GM23338 (cell line): Measurements from ENCODE around the gene PLEKHB1. TPM values are rescaled to one million over a fixed set of nuclear protein-coding genes. Genes with fewer than 3 reads are reported as not detected.

ENCODE experiments used
- ATAC-seq: fragments of 200-7000 bp; cut with Tn5 transposase; 3 replicates; pipeline ENCODE4 v1.9.1; 2020
- DNase-seq: peaks from one replicate; pipeline ENCODE4 v3.0.0-alpha.2; 2015; ENCODE audit warnings: low spot score
- H2AFZ ChIP-seq: fragments of 200-600 bp; sonication (generic); 2 replicates; pipeline ENCODE4 v1.8.0; 2016; ENCODE audit warnings: antibody characterized with exemption, mild to moderate bottlenecking, moderate library complexity
- H3F3A ChIP-seq: fragments of 200-600 bp; sonication (generic); replicated peaks from 2 replicates; pipeline ENCODE4 v1.8.0; 2017; ENCODE audit warnings: antibody characterized with exemption, mixed run types, low read depth
- H3K27ac ChIP-seq: fragments of 200-600 bp; sonication (generic); 2 replicates; pipeline ENCODE4 v1.6.1; 2016; ENCODE audit warnings: low read depth
- H3K27me3 ChIP-seq: fragments of 200-600 bp; sonication (generic); 2 replicates; pipeline ENCODE4 v1.8.0; 2016; ENCODE audit warnings: mild to moderate bottlenecking, mixed run types, moderate library complexity; ENCODE audit not compliant: insufficient read depth
- H3K36me3 ChIP-seq: fragments of 200-600 bp; sonication (generic); 2 replicates; pipeline ENCODE4 v1.8.0; 2016; ENCODE audit warnings: mild to moderate bottlenecking; ENCODE audit not compliant: insufficient read depth
- H3K4me1 ChIP-seq: fragments of 200-600 bp; sonication (generic); 2 replicates; pipeline ENCODE4 v1.8.0; 2016; ENCODE audit warnings: mild to moderate bottlenecking, moderate library complexity; ENCODE audit not compliant: insufficient read depth
- H3K4me2 ChIP-seq: fragments of 200-600 bp; sonication (generic); 2 replicates; pipeline ENCODE4 v1.7.1; 2017; ENCODE audit warnings: mixed run types
- H3K4me3 ChIP-seq: fragments of 200-600 bp; sonication (generic); 2 replicates; pipeline ENCODE4 v1.6.1; 2016; ENCODE audit warnings: mixed run types
- H3K79me2 ChIP-seq: fragments of 200-600 bp; sonication (generic); replicated peaks from 2 replicates; pipeline ENCODE4 v1.8.0; 2017; ENCODE audit warnings: mild to moderate bottlenecking; ENCODE audit not compliant: insufficient read depth
- H3K9me2 ChIP-seq: fragments of 200-600 bp; sonication (generic); 2 replicates; pipeline ENCODE4 v1.8.0; 2017; ENCODE audit not compliant: insufficient read depth
- H4K20me1 ChIP-seq: fragments of 200-600 bp; sonication (generic); replicated peaks from 2 replicates; pipeline ENCODE4 v1.8.0; 2017; ENCODE audit warnings: mild to moderate bottlenecking; ENCODE audit not compliant: insufficient read depth
- H3K27ac Mint-ChIP-seq: 2 replicates; pipeline ENCODE4 v1.8.0; 2020; ENCODE audit warnings: inconsistent platforms, mild to moderate bottlenecking, moderate library complexity, mixed read lengths
- H3K27me3 Mint-ChIP-seq: 3 replicates; pipeline ENCODE4 v1.8.0; 2022; ENCODE audit warnings: low read depth, mild to moderate bottlenecking, moderate library complexity, mixed read lengths, inconsistent platforms; ENCODE audit not compliant: insufficient read depth, poor library complexity
- H3K36me3 Mint-ChIP-seq: 3 replicates; pipeline ENCODE4 v1.8.0; 2021; ENCODE audit warnings: low read depth, mild to moderate bottlenecking, inconsistent platforms, moderate library complexity, mixed read lengths
- H3K4me1 Mint-ChIP-seq: 3 replicates; pipeline ENCODE4 v1.8.0; 2020; ENCODE audit warnings: mild to moderate bottlenecking, inconsistent platforms, mixed read lengths
- H3K4me3 Mint-ChIP-seq: 3 replicates; pipeline ENCODE4 v1.8.0; 2021; ENCODE audit warnings: moderate library complexity, mild to moderate bottlenecking, inconsistent platforms, mixed read lengths
- H3K9me3 Mint-ChIP-seq: 3 replicates; pipeline ENCODE4 v1.8.0; 2020; ENCODE audit warnings: moderate library complexity, mild to moderate bottlenecking, inconsistent platforms, mixed read lengths
- CREB1 ChIP-seq: fragments of 250-450 bp; sonication (Bioruptor Pico); IDR thresholded peaks from 2 replicates; pipeline ENCODE4 v1.5.0; 2020; ENCODE audit warnings: low read depth, mild to moderate bottlenecking, moderate library complexity
- CTCF ChIP-seq, 2 experiments: fragments of 200-600 bp in 1 of 2; sonication (generic) in 1 of 2; conservative IDR thresholded peaks; 2 replicates each; pipeline versions ENCODE4 v1.5.1 to v1.6.1; 2016 to 2017; ENCODE audit warnings: antibody characterized with exemption in 2 of 2, low read depth in 2 of 2, mild to moderate bottlenecking in 2 of 2, moderate library complexity in 1 of 2
- ETS1 ChIP-seq: IDR thresholded peaks from 2 replicates; pipeline ENCODE4 v1.6.1; 2016; ENCODE audit warnings: antibody characterized with exemption
- EZH2 ChIP-seq: fragments of 200-600 bp; sonication (generic); IDR thresholded peaks from one replicate; pipeline ENCODE4 v1.8.0; 2017; ENCODE audit warnings: antibody characterized with exemption, mild to moderate bottlenecking, low read depth; ENCODE audit not compliant: unreplicated experiment
- EZH2phosphoT487 ChIP-seq: fragments of 200-600 bp; sonication (generic); IDR thresholded peaks from one replicate; pipeline ENCODE4 v1.8.1; 2018; ENCODE audit warnings: antibody characterized with exemption; ENCODE audit not compliant: unreplicated experiment
- JUNB ChIP-seq: IDR thresholded peaks from one replicate; pipeline ENCODE4 v1.6.1; 2016; ENCODE audit warnings: antibody characterized with exemption; ENCODE audit not compliant: unreplicated experiment
- NANOG ChIP-seq: IDR thresholded peaks from 2 replicates; pipeline ENCODE4 v1.6.1; 2016; ENCODE audit warnings: antibody characterized with exemption, borderline replicate concordance
- REST ChIP-seq: IDR thresholded peaks from one replicate; pipeline ENCODE4 v1.6.1; 2018; ENCODE audit warnings: antibody characterized with exemption; ENCODE audit not compliant: unreplicated experiment
- polyA plus RNA-seq: library from polyadenylated mRNA; unstranded; fragments of >200 nt; fragmentation: Nextera tagmentation; extraction: Ambion mirVana; gene quantifications from 2 replicates; pipeline ENCODE4 v1.2.1, GENCODE V29; 2016
- total RNA-seq: library from RNA; depleted of rRNA; stranded (reverse); fragments of >200 nt; shearing (Covaris generic); gene quantifications from 2 replicates; pipeline ENCODE4 v1.2.3, GENCODE V29; 2014

The PLEKHB1 gene
- total and polyA plus RNA-seq, 2 experiments from 2014 or later: 20.1 to 20.8 TPM

GRCh38 chr11:73612601-73613140 lies 33.7 kb upstream of the PLEKHB1 start (continued):
- TF ChIP-seq CTCF (conservative IDR thresholded peaks at IDR 0.05; ENCODE audit: low read depth in 2 of 2) (no peak), CREB1 (CRISPR knock-in tag) (no peak), JUNB (no peak), ETS1 (no peak), EZH2phosphoT487 (no peak), REST (no peak), EZH2 (no peak)

GRCh38 chr11:73614591-73614990 lies 31.8 kb upstream of the PLEKHB1 start:
- Histone ChIP-seq H3K9me2 (no peaks in the 10 kb centered on the region), H3K27ac (no peak overlapping the region), H2AFZ (no peak overlapping the region), H3K4me3 (no peak overlapping the region), H3K27me3 (no peaks in the 10 kb centered on the region), H3K4me1 (no peaks in the 10 kb centered on the region), H3K4me2 (no peak overlapping the region), H3K36me3 (no peaks in the 10 kb centered on the region), H3F3A (no peaks in the 10 kb centered on the region), H3K79me2 (no peaks in the 10 kb centered on the region), H4K20me1 (no peaks in the 10 kb centered on the region; the same call in 1 of the 2 replicates)
- Mint-ChIP-seq H3K9me3 (no peaks in the 10 kb centered on the region), H3K27me3 (peaks cover 7% of the 10 kb centered on the region), H3K4me3 (no peak overlapping the region), H3K36me3 (no peaks in the 10 kb centered on the region), H3K4me1 (0 out of 3 replicates have a peak, but pooled peaks cover 2% of the 10 kb centered on the region), H3K27ac (no peak overlapping the region)
- no peak for TF ChIP-seq NANOG
- no peak for ATAC-seq
- no peak for DNase-seq
